H9 (cell line): ENCODE results near the gene TIGD2. TPM values are rescaled to one million over a fixed set of nuclear protein-coding genes. Genes with fewer than 3 reads are reported as not detected.

ENCODE experiments used
- DNase-seq: peaks from one replicate; pipeline ENCODE4 v3.0.0-alpha.2; 2017
- H2AFZ ChIP-seq: one replicate; pipeline ENCODE4 v1.6.1; 2013; ENCODE audit warnings: mild to moderate bottlenecking, low read length, control low read depth, moderate library complexity
- H2AK5ac ChIP-seq: 2 replicates; pipeline ENCODE4 v1.6.1; 2013; ENCODE audit warnings: low read length, control low read depth, mixed read lengths; ENCODE audit not compliant: insufficient read length
- H2BK120ac ChIP-seq: one replicate; pipeline ENCODE4 v1.6.1; 2013; ENCODE audit warnings: low read depth, mild to moderate bottlenecking, low read length, control low read depth, inconsistent platforms; ENCODE audit not compliant: poor library complexity, severe bottlenecking
- H2BK12ac ChIP-seq: 2 replicates; pipeline ENCODE4 v1.6.1; 2013; ENCODE audit warnings: low read length, control low read depth, mixed read lengths, low read depth; ENCODE audit not compliant: insufficient read length
- H2BK15ac ChIP-seq: 2 replicates; pipeline ENCODE4 v1.6.1; 2013; ENCODE audit warnings: low read depth, low read length, control low read depth
- H2BK20ac ChIP-seq: one replicate; pipeline ENCODE4 v1.6.1; 2013; ENCODE audit warnings: low read depth, mild to moderate bottlenecking, low read length, control low read depth, inconsistent platforms; ENCODE audit not compliant: poor library complexity, severe bottlenecking
- H2BK5ac ChIP-seq: 2 replicates; pipeline ENCODE4 v1.6.1; 2013; ENCODE audit warnings: low read length, control low read depth, mixed read lengths; ENCODE audit not compliant: insufficient read length
- H3K14ac ChIP-seq: 2 replicates; pipeline ENCODE4 v1.6.1; 2013; ENCODE audit warnings: low read length, control low read depth; ENCODE audit not compliant: insufficient read depth
- H3K18ac ChIP-seq: 2 replicates; pipeline ENCODE4 v1.6.1; 2013; ENCODE audit warnings: low read depth, mild to moderate bottlenecking, mixed read lengths, low read length, control low read depth; ENCODE audit not compliant: insufficient read length
- H3K23ac ChIP-seq: 2 replicates; pipeline ENCODE4 v1.6.1; 2013; ENCODE audit warnings: low read length, control low read depth, mixed read lengths, low read depth; ENCODE audit not compliant: insufficient read length
- H3K23me2 ChIP-seq: 2 replicates; pipeline ENCODE4 v1.6.1; 2013; ENCODE audit warnings: low read depth, mild to moderate bottlenecking, mixed read lengths, low read length, control low read depth; ENCODE audit not compliant: insufficient read length, poor library complexity, severe bottlenecking
- H3K27ac ChIP-seq: 2 replicates; pipeline ENCODE4 v1.5.1; 2013; ENCODE audit warnings: low read length, control low read depth, mixed read lengths, low read depth; ENCODE audit not compliant: insufficient read length
- H3K27me3 ChIP-seq: 2 replicates; pipeline ENCODE4 v1.6.1; 2013; ENCODE audit warnings: low read length, control low read depth, inconsistent platforms; ENCODE audit not compliant: insufficient read depth
- H3K4ac ChIP-seq: 2 replicates; pipeline ENCODE4 v1.6.1; 2013; ENCODE audit warnings: low read depth, mild to moderate bottlenecking, control low read depth, inconsistent platforms, low read length, moderate library complexity
- H3K4me1 ChIP-seq: 2 replicates; pipeline ENCODE4 v1.6.1; 2013; ENCODE audit warnings: low read length, control low read depth, inconsistent platforms; ENCODE audit not compliant: insufficient read depth
- H3K4me2 ChIP-seq: 2 replicates; pipeline ENCODE4 v1.6.1; 2013; ENCODE audit warnings: low read length, control low read depth, mixed read lengths; ENCODE audit not compliant: insufficient read length, insufficient read depth
- H3K56ac ChIP-seq: 2 replicates; pipeline ENCODE4 v1.6.1; 2013; ENCODE audit warnings: low read depth, mild to moderate bottlenecking, mixed read lengths, low read length, control low read depth; ENCODE audit not compliant: insufficient read length
- H3K79me1 ChIP-seq: 2 replicates; pipeline ENCODE4 v1.6.1; 2013; ENCODE audit warnings: low read depth, mild to moderate bottlenecking, moderate library complexity, low read length, control low read depth, inconsistent platforms; ENCODE audit not compliant: insufficient read depth, poor library complexity, severe bottlenecking
- H3K79me2 ChIP-seq: 2 replicates; pipeline ENCODE4 v1.6.1; 2013; ENCODE audit warnings: low read length, control low read depth, inconsistent platforms; ENCODE audit not compliant: insufficient read depth
- H3K9ac ChIP-seq: 2 replicates; pipeline ENCODE4 v1.6.1; 2013; ENCODE audit warnings: low read length, control low read depth, mixed read lengths; ENCODE audit not compliant: insufficient read length; ENCODE audit errors: extremely low read depth
- H3K9me3 ChIP-seq: one replicate; pipeline ENCODE4 v1.6.1; 2013; ENCODE audit warnings: low read depth, low read length, inconsistent platforms; ENCODE audit not compliant: control insufficient read depth
- H3T11ph ChIP-seq: one replicate; pipeline ENCODE4 v1.6.1; 2013; ENCODE audit warnings: mild to moderate bottlenecking, low read length, control low read depth, inconsistent platforms
- H4K20me1 ChIP-seq: one replicate; pipeline ENCODE4 v1.6.1; 2013; ENCODE audit not compliant: control insufficient read depth, insufficient read length, insufficient read depth
- H4K5ac ChIP-seq: 2 replicates; pipeline ENCODE4 v1.6.1; 2013; ENCODE audit warnings: low read depth, mild to moderate bottlenecking, mixed read lengths, low read length, control low read depth; ENCODE audit not compliant: insufficient read length
- H4K8ac ChIP-seq: replicated peaks from 2 replicates; pipeline ENCODE4 v1.6.1; 2013; ENCODE audit warnings: low read length, control low read depth, mixed read lengths, low read depth; ENCODE audit not compliant: insufficient read length
- H4K91ac ChIP-seq: 2 replicates; pipeline ENCODE4 v1.6.1; 2013; ENCODE audit warnings: low read depth, mild to moderate bottlenecking, moderate library complexity, mixed read lengths, low read length, control low read depth; ENCODE audit not compliant: insufficient read length
- H3K27ac Mint-ChIP-seq, 3 experiments: 2 replicates in 2 of 3; 3 replicates in 1 of 3; pipeline ENCODE4 v1.8.0; 2020 to 2021; ENCODE audit warnings: mixed read lengths in 3 of 3, mild to moderate bottlenecking in 1 of 3, moderate library complexity in 1 of 3
- H3K27me3 Mint-ChIP-seq: 2 replicates; pipeline ENCODE4 v1.8.0; 2021; ENCODE audit warnings: low read depth, mild to moderate bottlenecking, moderate library complexity, mixed read lengths
- H3K36me3 Mint-ChIP-seq, 3 experiments: 2 replicates in 2 of 3; 3 replicates in 1 of 3; pipeline ENCODE4 v1.8.0; 2020 to 2021; ENCODE audit warnings: low read depth in 3 of 3, mixed read lengths in 3 of 3; ENCODE audit not compliant: insufficient read depth in 1 of 3
- H3K4me1 Mint-ChIP-seq, 2 experiments: 2 replicates each; pipeline ENCODE4 v1.8.0; 2020; ENCODE audit warnings: mixed read lengths in 2 of 2
- H3K4me3 Mint-ChIP-seq, 2 experiments: 2 replicates in 1 of 2; 3 replicates in 1 of 2; pipeline ENCODE4 v1.8.0; 2020 to 2021; ENCODE audit warnings: mild to moderate bottlenecking in 2 of 2, mixed read lengths in 2 of 2, moderate library complexity in 1 of 2
- H3K9me3 Mint-ChIP-seq, 2 experiments: 2 replicates in 1 of 2; 3 replicates in 1 of 2; pipeline ENCODE4 v1.8.0; 2020; ENCODE audit warnings: mild to moderate bottlenecking in 2 of 2, mixed read lengths in 2 of 2, moderate library complexity in 1 of 2
- WGBS: extraction: QIAGEN DNeasy Blood & Tissue Kit; methylation state at CpG from one replicate; pipeline ENCODE4 v1.1.7; 2013; ENCODE audit warnings: missing lambda C conversion rate, low lambda C conversion rate, mixed read lengths; ENCODE audit not compliant: insufficient read length; ENCODE audit errors: extremely low coverage; 5-methylcytosine and 5-hydroxymethylcytosine counted together
- total RNA-seq: library from RNA; stranded (reverse); gene quantifications from 2 replicates; pipeline ENCODE4 v1.2.1, GENCODE V29; 2021
- TF ChIP-seq, protein P1 (sequence below): fragments of 200-600 bp; sonication (generic); conservative IDR thresholded peaks from 3 replicates; pipeline ENCODE4 v1.8.0; 2021; ENCODE audit warnings: antibody characterized with exemption, mild to moderate bottlenecking

TIGD2 gene
- total RNA-seq, 1 experiment from 2014 or later = 10.4 TPM

DNA sequence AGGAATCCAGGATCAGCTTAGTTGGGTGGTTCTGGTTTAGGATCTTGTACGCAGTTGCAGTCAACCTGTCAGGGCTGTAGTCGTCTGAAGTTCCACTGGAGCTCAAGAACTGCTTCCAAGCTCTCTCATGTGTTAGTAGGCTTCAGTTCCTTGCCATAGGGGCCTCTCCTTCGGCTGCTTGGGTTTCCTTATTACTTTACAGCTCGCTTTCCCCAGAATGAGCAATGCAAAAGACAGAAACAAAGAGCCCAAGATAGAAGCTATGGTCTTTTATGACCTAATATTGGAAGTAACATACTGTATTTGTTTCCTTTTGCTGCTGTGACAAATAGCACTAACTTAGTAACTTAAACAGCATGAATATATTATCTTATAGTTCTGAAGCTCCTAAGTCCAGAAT, 51.7 kb downstream of the TIGD2 start:
- Histone ChIP-seq H4K20me1 (no peaks in the 10 kb centered on the region), H2BK20ac (no peak overlapping the region), H2BK5ac (no peak overlapping the region), H3K23ac (no peak overlapping the region), H2BK120ac (no peak overlapping the region), H3K79me2 (no peaks in the 10 kb centered on the region), H3K27ac (no peak overlapping the region), H3K9ac (no peak overlapping the region), H4K91ac (no peak overlapping the region), H3K4me1 (no peaks in the 10 kb centered on the region), H3K79me1 (no peaks in the 10 kb centered on the region), H3K56ac (no peak overlapping the region), H3K27me3 (no peaks in the 10 kb centered on the region), H3K14ac (no peak overlapping the region), H3K4ac (no peak overlapping the region), H2BK15ac (no peak overlapping the region), H2BK12ac (no peak overlapping the region), H2AFZ (no peak overlapping the region), H3T11ph (no peak overlapping the region), H3K4me2 (no peak overlapping the region), H3K9me3 (no peaks in the 10 kb centered on the region), H4K8ac (no peak overlapping the region), H2AK5ac (no peak overlapping the region), H4K5ac (no peak overlapping the region), H3K23me2 (no peaks in the 10 kb centered on the region), H3K18ac (no peak overlapping the region)
- Mint-ChIP-seq H3K27me3 (no peaks in the 10 kb centered on the region), H3K36me3 (no peaks in the 10 kb centered on the region), H3K27ac (no peak overlapping the region), H3K4me1 (peaks cover 8 to 11% of the 10 kb centered on the region in 2 experiments), H3K9me3 (peaks cover 0 to 5% of the 10 kb centered on the region in 2 experiments; a peak in 1 of 5 replicates), H3K4me3 (no peak overlapping the region)
- no CpG with 5 or more reads among the region's 4 CpGs for WGBS
- TF ChIP-seq, protein P1, sequence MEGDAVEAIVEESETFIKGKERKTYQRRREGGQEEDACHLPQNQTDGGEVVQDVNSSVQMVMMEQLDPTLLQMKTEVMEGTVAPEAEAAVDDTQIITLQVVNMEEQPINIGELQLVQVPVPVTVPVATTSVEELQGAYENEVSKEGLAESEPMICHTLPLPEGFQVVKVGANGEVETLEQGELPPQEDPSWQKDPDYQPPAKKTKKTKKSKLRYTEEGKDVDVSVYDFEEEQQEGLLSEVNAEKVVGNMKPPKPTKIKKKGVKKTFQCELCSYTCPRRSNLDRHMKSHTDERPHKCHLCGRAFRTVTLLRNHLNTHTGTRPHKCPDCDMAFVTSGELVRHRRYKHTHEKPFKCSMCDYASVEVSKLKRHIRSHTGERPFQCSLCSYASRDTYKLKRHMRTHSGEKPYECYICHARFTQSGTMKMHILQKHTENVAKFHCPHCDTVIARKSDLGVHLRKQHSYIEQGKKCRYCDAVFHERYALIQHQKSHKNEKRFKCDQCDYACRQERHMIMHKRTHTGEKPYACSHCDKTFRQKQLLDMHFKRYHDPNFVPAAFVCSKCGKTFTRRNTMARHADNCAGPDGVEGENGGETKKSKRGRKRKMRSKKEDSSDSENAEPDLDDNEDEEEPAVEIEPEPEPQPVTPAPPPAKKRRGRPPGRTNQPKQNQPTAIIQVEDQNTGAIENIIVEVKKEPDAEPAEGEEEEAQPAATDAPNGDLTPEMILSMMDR = no peak
- DNase-seq = no peak
